HepG2 (cell line): ENCODE measurements around the gene CDK9. TPM values are rescaled to one million over a fixed set of nuclear protein-coding genes. Genes with fewer than 3 reads are reported as not detected.

ENCODE experiments used
- AFF4 ChIP-seq: sonication (generic); formaldehyde crosslinking; IDR thresholded peaks from 2 replicates; pipeline ENCODE4 v1.4.0; 2020; ENCODE audit warnings: missing genetic modification reagents
- ARID2 ChIP-seq: sonication (generic); formaldehyde crosslinking; IDR thresholded peaks from 2 replicates; pipeline ENCODE4 v1.8.1; 2022; ENCODE audit warnings: mild to moderate bottlenecking, missing genetic modification reagents, borderline replicate concordance
- ARID3A ChIP-seq: IDR thresholded peaks from 2 replicates; pipeline ENCODE4 v1.6.1; 2012; ENCODE audit warnings: low read depth, low read length, improper control_type of control experiment
- ATF7 ChIP-seq, 2 experiments: fragments of 450-650 bp in 1 of 2; sonication (generic) in 1 of 2; formaldehyde crosslinking in 1 of 2; IDR thresholded peaks; 2 replicates each; pipeline versions ENCODE4 v1.4.0 to v1.6.1; 2016 to 2020; ENCODE audit warnings: antibody characterized with exemption in 1 of 2, mild to moderate bottlenecking in 1 of 2, missing genetic modification reagents in 1 of 2
- HNF4A ChIP-seq: sonication (generic); formaldehyde crosslinking; IDR thresholded peaks from 2 replicates; pipeline ENCODE4 v1.4.0; 2020; ENCODE audit warnings: missing genetic modification reagents
- IRF1 ChIP-seq: sonication (generic); formaldehyde crosslinking; IDR thresholded peaks from 2 replicates; pipeline ENCODE4 v1.4.0; 2020; ENCODE audit warnings: low read depth, mild to moderate bottlenecking, missing genetic modification reagents
- MBNL3 ChIP-seq: fragments of 250-450 bp; sonication (Bioruptor Pico); conservative IDR thresholded peaks from 2 replicates; pipeline ENCODE4 v1.8.0; 2022; ENCODE audit warnings: mild to moderate bottlenecking, inconsistent platforms
- PRMT3 ChIP-seq: sonication (generic); formaldehyde crosslinking; IDR thresholded peaks from 2 replicates; pipeline ENCODE4 v1.8.1; 2022; ENCODE audit warnings: low read depth, mild to moderate bottlenecking, moderate library complexity, missing genetic modification reagents, borderline replicate concordance
- SALL2 ChIP-seq: sonication (generic); formaldehyde crosslinking; IDR thresholded peaks from 2 replicates; pipeline ENCODE4 v1.8.1; 2023; ENCODE audit warnings: mild to moderate bottlenecking, missing genetic modification reagents, inconsistent platforms
- TOPORS ChIP-seq: sonication (generic); formaldehyde crosslinking; IDR thresholded peaks from 2 replicates; pipeline ENCODE4 v1.8.0; 2023; ENCODE audit warnings: mild to moderate bottlenecking, missing genetic modification reagents
- ZBTB42 ChIP-seq: sonication (generic); formaldehyde crosslinking; IDR thresholded peaks from 2 replicates; pipeline ENCODE4 v1.5.0; 2020; ENCODE audit warnings: mild to moderate bottlenecking, missing genetic modification reagents
- ZNF292 ChIP-seq: sonication (generic); formaldehyde crosslinking; IDR thresholded peaks from 2 replicates; pipeline ENCODE4 v1.8.1; 2022; ENCODE audit warnings: mild to moderate bottlenecking, low read depth, missing genetic modification reagents, borderline replicate concordance
- ZNF317 ChIP-seq: sonication (generic); formaldehyde crosslinking; IDR thresholded peaks from 2 replicates; pipeline ENCODE4 v1.5.0; 2020; ENCODE audit warnings: mild to moderate bottlenecking, missing genetic modification reagents
- ZNF441 ChIP-seq: sonication (generic); formaldehyde crosslinking; IDR thresholded peaks from 2 replicates; pipeline ENCODE4 v1.7.0; 2021; ENCODE audit warnings: missing genetic modification reagents, borderline replicate concordance
- ZNF639 ChIP-seq: conservative IDR thresholded peaks from 2 replicates; pipeline ENCODE4 v1.6.1; 2018; ENCODE audit warnings: missing genetic modification reagents
- ZNF703 ChIP-seq: sonication (generic); formaldehyde crosslinking; IDR thresholded peaks from 2 replicates; pipeline ENCODE4 v1.5.1; 2020; ENCODE audit warnings: missing genetic modification reagents, mild to moderate bottlenecking, moderate library complexity, borderline replicate concordance
- ZNF841 ChIP-seq: sonication (generic); formaldehyde crosslinking; IDR thresholded peaks from 2 replicates; pipeline ENCODE4 v1.8.1; 2023; ENCODE audit warnings: missing genetic modification reagents, borderline replicate concordance
- ZSCAN20 ChIP-seq: sonication (generic); formaldehyde crosslinking; IDR thresholded peaks from 2 replicates; pipeline ENCODE4 v1.4.0; 2020; ENCODE audit warnings: missing genetic modification reagents, mild to moderate bottlenecking, borderline replicate concordance
- ZSCAN21 ChIP-seq: sonication (generic); formaldehyde crosslinking; IDR thresholded peaks from 2 replicates; pipeline ENCODE4 v1.8.0; 2022; ENCODE audit warnings: mild to moderate bottlenecking, missing genetic modification reagents, moderate library complexity, borderline replicate concordance
- polyA plus RNA-seq, 8 experiments: library from polyadenylated mRNA; depleted of rRNA in 3 of 8; stranded (reverse) in 7 of 8; unstranded in 1 of 8; fragments of >200 nt; fragmentation: Illumina TruSeq in 4 of 8; extraction: Trizol in 4 of 8; gene quantifications; 2 replicates each; pipeline versions ENCODE4 v1.2.1 to v1.2.3, GENCODE V29; 2011 to 2016; ENCODE audit warnings: low read depth in 4 of 8, missing spikeins in 1 of 8, mixed read lengths in 1 of 8; ENCODE audit not compliant: insufficient read depth in 1 of 8
- total RNA-seq, 5 experiments: library from RNA; depleted of rRNA; stranded (reverse); fragments of >200 nt; fragmentation: Illumina TruSeq; extraction: Trizol; gene quantifications; 2 replicates each; pipeline ENCODE4 v1.2.3, GENCODE V29; 2016; ENCODE audit warnings: low read depth in 1 of 5

The CDK9 gene
- total and polyA plus RNA-seq, 2 of the 13 experiments (the other 11 are each of a cell fraction or from before 2014, with no cell fraction given): 16.8 to 21.5 TPM

- TF ChIP-seq ARID3A (no peak), ZSCAN21 (CRISPR knock-in tag) (peak; percentile 93), AFF4 (CRISPR knock-in tag) (no peak), HNF4A (CRISPR knock-in tag) (no peak), ZNF639 (CRISPR knock-in tag) (0 out of 2 replicates have a peak, but pooled peaks have one; percentile 29), ARID2 (CRISPR knock-in tag) (no peak), ZSCAN20 (CRISPR knock-in tag) (no peak), ZBTB42 (CRISPR knock-in tag) (peak; percentile 80; the same call in 1 of the 2 replicates), ZNF292 (no peak), ZNF841 (CRISPR knock-in tag) (no peak), IRF1 (CRISPR knock-in tag) (no peak), ATF7 (IDR thresholded peaks at IDR 0.05) (no peak), ATF7 (CRISPR knock-in tag; IDR thresholded peaks at IDR 0.05) (0 out of 2 replicates have a peak, but pooled peaks have one; percentile 20), ZNF703 (no peak), TOPORS (CRISPR knock-in tag) (0 out of 2 replicates have a peak, but pooled peaks have one; percentile 58), SALL2 (CRISPR knock-in tag) (no peak), MBNL3 (no peak), ZNF317 (CRISPR knock-in tag) (0 out of 2 replicates have a peak, but pooled peaks have one; percentile 47), PRMT3 (CRISPR knock-in tag) (peak; percentile 83; the same call in 1 of the 2 replicates), ZNF441 (CRISPR knock-in tag) (peak; percentile 16; the same call in 1 of the 2 replicates)
Observed at GRCh38 chr9:127802576-127803443, 17.0 kb downstream of the CDK9 start, which contains the start of gene FPGS (continued).
